ENCODE data around the gene HIPK3. TPM values are rescaled to one million over a fixed set of nuclear protein-coding genes. Genes with fewer than 3 reads are reported as not detected.
"Not testable (repeated sequence)": the region's sequence is repeated elsewhere in the genome, so short reads cannot be mapped to it uniquely, and the experiment has no call there.

The HIPK3 gene
- total RNA-seq, 1 donor from 2014 or later = 83.0 TPM

GRCh38 chr11:33214187-33214586, 43.0 kb upstream of the HIPK3 start:
- Mint-ChIP-seq H3K27ac (ENCODE audit: unreplicated experiment) (no peak overlapping the region), H3K9me3 (ENCODE audit: low read depth) (no peaks in the 10 kb centered on the region), H3K4me1 (ENCODE audit: low read depth) (no peaks in the 10 kb centered on the region), H3K27me3 (ENCODE audit: low read depth) (no peaks in the 10 kb centered on the region), H3K4me3 (ENCODE audit: unreplicated experiment) (no peak overlapping the region), H3K36me3 (ENCODE audit: low read depth) (no peaks in the 10 kb centered on the region)
- no peak for TF ChIP-seq CTCF (IDR thresholded peaks at IDR 0.05)
- no peak for DNase-seq (ENCODE audit: low spot score)

GRCh38 chr11:33214767-33215166, 42.4 kb upstream of the HIPK3 start:
- Mint-ChIP-seq H3K9me3 (ENCODE audit: low read depth) (no peaks in the 10 kb centered on the region), H3K36me3 (ENCODE audit: low read depth) (no peaks in the 10 kb centered on the region), H3K4me3 (ENCODE audit: unreplicated experiment) (no peak overlapping the region), H3K27ac (ENCODE audit: unreplicated experiment) (no peak overlapping the region), H3K4me1 (ENCODE audit: low read depth) (no peaks in the 10 kb centered on the region), H3K27me3 (ENCODE audit: low read depth) (no peaks in the 10 kb centered on the region)
- TF ChIP-seq CTCF (IDR thresholded peaks at IDR 0.05) = no peak
- no peak for DNase-seq (ENCODE audit: low spot score)

GRCh38 chr11:33216676-33217075, 40.5 kb upstream of the HIPK3 start:
- H3K4me3 Mint-ChIP-seq (ENCODE audit: unreplicated experiment); H3K27ac Mint-ChIP-seq (ENCODE audit: unreplicated experiment); H3K36me3 Mint-ChIP-seq (ENCODE audit: low read depth); H3K27me3 Mint-ChIP-seq (ENCODE audit: low read depth); DNase-seq (ENCODE audit: low spot score); H3K4me1 Mint-ChIP-seq (ENCODE audit: low read depth); H3K9me3 Mint-ChIP-seq (ENCODE audit: low read depth): not testable (repeated sequence)

- H3K27ac Mint-ChIP-seq (ENCODE audit: unreplicated experiment) = no peak overlapping the region
Measured at GRCh38 chr11:33222052-33222750, 35.0 kb upstream of the HIPK3 start.

GRCh38 chr11:33225371-33225770, 31.8 kb upstream of the HIPK3 start:
- no peaks in the 10 kb centered on the region for H3K27me3 Mint-ChIP-seq (ENCODE audit: low read depth)
- H3K4me1 Mint-ChIP-seq (ENCODE audit: low read depth) = peaks cover 7% of the 10 kb centered on the region
- no peak overlapping the region for H3K4me3 Mint-ChIP-seq (ENCODE audit: unreplicated experiment)
- H3K36me3 Mint-ChIP-seq (ENCODE audit: low read depth) = no peaks in the 10 kb centered on the region
- no peak overlapping the region for H3K27ac Mint-ChIP-seq (ENCODE audit: unreplicated experiment)
- no peak for DNase-seq (ENCODE audit: low spot score)
- no peak for TF ChIP-seq CTCF (IDR thresholded peaks at IDR 0.05)
- peaks cover 4% of the 10 kb centered on the region for H3K9me3 Mint-ChIP-seq (ENCODE audit: low read depth)

More at GRCh38 chr11:33222052-33222750, 35.0 kb upstream of the HIPK3 start:
- H3K4me1 Mint-ChIP-seq (ENCODE audit: low read depth) = no peaks in the 10 kb centered on the region
- no peak overlapping the region for H3K4me3 Mint-ChIP-seq (ENCODE audit: unreplicated experiment)
- no peaks in the 10 kb centered on the region for H3K36me3 Mint-ChIP-seq (ENCODE audit: low read depth)
- TF ChIP-seq CTCF (IDR thresholded peaks at IDR 0.05) = no peak
- DNase-seq (ENCODE audit: low spot score) = no peak
- no peaks in the 10 kb centered on the region for H3K9me3 Mint-ChIP-seq (ENCODE audit: low read depth)
- H3K27me3 Mint-ChIP-seq (ENCODE audit: low read depth) = no peaks in the 10 kb centered on the region
